HepG2 (cell line): ENCODE measurements around the gene TPRX1. TPM values are rescaled to one million over a fixed set of nuclear protein-coding genes. Genes with fewer than 3 reads are reported as not detected.

Experiments used
- GATAD1 ChIP-seq: IDR thresholded peaks from 2 replicates; pipeline ENCODE4 v1.6.1; 2016; ENCODE audit warnings: missing genetic modification reagents, missing compliant biosample characterization
- GMEB1 ChIP-seq: sonication (generic); formaldehyde crosslinking; IDR thresholded peaks from 2 replicates; pipeline ENCODE4 v1.5.1; 2020; ENCODE audit warnings: missing genetic modification reagents, mild to moderate bottlenecking, borderline replicate concordance
- KDM2A ChIP-seq: sonication (generic); formaldehyde crosslinking; IDR thresholded peaks from 2 replicates; pipeline ENCODE4 v1.4.0; 2020; ENCODE audit warnings: low read depth, missing genetic modification reagents, borderline replicate concordance
- NBN ChIP-seq: fragments of 450-650 bp; conservative IDR thresholded peaks from 2 replicates; pipeline ENCODE4 v1.6.1; 2017
- PATZ1 ChIP-seq: sonication (generic); formaldehyde crosslinking; IDR thresholded peaks from 2 replicates; pipeline ENCODE4 v1.4.0; 2020; ENCODE audit warnings: missing genetic modification reagents
- RFXAP ChIP-seq: sonication (generic); formaldehyde crosslinking; IDR thresholded peaks from 2 replicates; pipeline ENCODE4 v1.4.0; 2020; ENCODE audit warnings: missing genetic modification reagents, borderline replicate concordance
- ZBTB40 ChIP-seq, 2 experiments: fragments of 450-650 bp in 1 of 2; sonication (generic) in 1 of 2; formaldehyde crosslinking in 1 of 2; IDR thresholded peaks; 2 replicates each; pipeline versions ENCODE4 v1.6.1 to v1.8.0; 2016 to 2022; ENCODE audit warnings: antibody characterized with exemption in 1 of 2, mild to moderate bottlenecking in 1 of 2, missing genetic modification reagents in 1 of 2
- ZNF136 ChIP-seq: sonication (generic); formaldehyde crosslinking; IDR thresholded peaks from 2 replicates; pipeline ENCODE4 v1.8.1; 2022; ENCODE audit warnings: low read depth, mild to moderate bottlenecking, moderate library complexity, missing genetic modification reagents
- ZNF317 ChIP-seq: sonication (generic); formaldehyde crosslinking; IDR thresholded peaks from 2 replicates; pipeline ENCODE4 v1.5.0; 2020; ENCODE audit warnings: mild to moderate bottlenecking, missing genetic modification reagents
- ZNF331 ChIP-seq: sonication (generic); formaldehyde crosslinking; IDR thresholded peaks from 2 replicates; pipeline ENCODE4 v1.4.0; 2020; ENCODE audit warnings: missing genetic modification reagents
- ZNF33A ChIP-seq: sonication (generic); formaldehyde crosslinking; IDR thresholded peaks from 2 replicates; pipeline ENCODE4 v1.5.1; 2020; ENCODE audit warnings: missing genetic modification reagents, mild to moderate bottlenecking, moderate library complexity, borderline replicate concordance
- ZNF414 ChIP-seq: sonication (generic); formaldehyde crosslinking; IDR thresholded peaks from 2 replicates; pipeline ENCODE4 v1.5.0; 2020; ENCODE audit warnings: missing genetic modification reagents
- ZNF547 ChIP-seq: sonication (generic); formaldehyde crosslinking; IDR thresholded peaks from 2 replicates; pipeline ENCODE4 v1.5.1; 2020; ENCODE audit warnings: mild to moderate bottlenecking, missing genetic modification reagents
- ZNF652 ChIP-seq: IDR thresholded peaks from 2 replicates; pipeline ENCODE4 v1.6.1; 2016; ENCODE audit warnings: low read depth, borderline replicate concordance
- ZNF746 ChIP-seq: sonication (generic); formaldehyde crosslinking; IDR thresholded peaks from 2 replicates; pipeline ENCODE4 v1.8.0; 2022; ENCODE audit warnings: mild to moderate bottlenecking, missing genetic modification reagents
- ZNF75D ChIP-seq: sonication (generic); formaldehyde crosslinking; IDR thresholded peaks from 2 replicates; pipeline ENCODE4 v1.8.1; 2023; ENCODE audit warnings: missing genetic modification reagents, mild to moderate bottlenecking, borderline replicate concordance
- polyA plus RNA-seq, 8 experiments: library from polyadenylated mRNA; depleted of rRNA in 3 of 8; stranded (reverse) in 7 of 8; unstranded in 1 of 8; fragments of >200 nt; fragmentation: Illumina TruSeq in 4 of 8; extraction: Trizol in 4 of 8; gene quantifications; 2 replicates each; pipeline versions ENCODE4 v1.2.1 to v1.2.3, GENCODE V29; 2011 to 2016; ENCODE audit warnings: low read depth in 4 of 8, missing spikeins in 1 of 8, mixed read lengths in 1 of 8; ENCODE audit not compliant: insufficient read depth in 1 of 8
- total RNA-seq, 5 experiments: library from RNA; depleted of rRNA; stranded (reverse); fragments of >200 nt; fragmentation: Illumina TruSeq; extraction: Trizol; gene quantifications; 2 replicates each; pipeline ENCODE4 v1.2.3, GENCODE V29; 2016; ENCODE audit warnings: low read depth in 1 of 5

The TPRX1 gene
- total and polyA plus RNA-seq, 2 of the 13 experiments (the other 11 are each of a cell fraction or from before 2014, with no cell fraction given), result not detected

- TF ChIP-seq ZBTB40 (IDR thresholded peaks at IDR 0.05), result no peak
- TF ChIP-seq ZBTB40 (CRISPR knock-in tag; IDR thresholded peaks at IDR 0.05), result no peak
- no peak for TF ChIP-seq ZNF317 (CRISPR knock-in tag)
- TF ChIP-seq PATZ1 (CRISPR knock-in tag), result peak; percentile 39; the same call in 1 of the 2 replicates
- no peak for TF ChIP-seq ZNF547
- TF ChIP-seq ZNF136, result no peak
- no peak for TF ChIP-seq ZNF331 (CRISPR knock-in tag)
- no peak for TF ChIP-seq ZNF652 (CRISPR knock-in tag)
- TF ChIP-seq GATAD1 (CRISPR knock-in tag), result no peak
- no peak for TF ChIP-seq GMEB1 (CRISPR knock-in tag)
- no peak for TF ChIP-seq ZNF33A
- TF ChIP-seq ZNF414 (CRISPR knock-in tag), result no peak
- no peak for TF ChIP-seq ZNF75D
- no peak for TF ChIP-seq NBN
- TF ChIP-seq KDM2A (CRISPR knock-in tag), result 0 out of 2 replicates have a peak, but pooled peaks have one; percentile 38
- no peak for TF ChIP-seq RFXAP (CRISPR knock-in tag)
- no peak for TF ChIP-seq ZNF746 (CRISPR knock-in tag)
Measured at GRCh38 chr19:47813304-47813994, 9.1 kb upstream of the TPRX1 start (continued).
